ENCODE measurements around the gene WNT7B.

DNA sequence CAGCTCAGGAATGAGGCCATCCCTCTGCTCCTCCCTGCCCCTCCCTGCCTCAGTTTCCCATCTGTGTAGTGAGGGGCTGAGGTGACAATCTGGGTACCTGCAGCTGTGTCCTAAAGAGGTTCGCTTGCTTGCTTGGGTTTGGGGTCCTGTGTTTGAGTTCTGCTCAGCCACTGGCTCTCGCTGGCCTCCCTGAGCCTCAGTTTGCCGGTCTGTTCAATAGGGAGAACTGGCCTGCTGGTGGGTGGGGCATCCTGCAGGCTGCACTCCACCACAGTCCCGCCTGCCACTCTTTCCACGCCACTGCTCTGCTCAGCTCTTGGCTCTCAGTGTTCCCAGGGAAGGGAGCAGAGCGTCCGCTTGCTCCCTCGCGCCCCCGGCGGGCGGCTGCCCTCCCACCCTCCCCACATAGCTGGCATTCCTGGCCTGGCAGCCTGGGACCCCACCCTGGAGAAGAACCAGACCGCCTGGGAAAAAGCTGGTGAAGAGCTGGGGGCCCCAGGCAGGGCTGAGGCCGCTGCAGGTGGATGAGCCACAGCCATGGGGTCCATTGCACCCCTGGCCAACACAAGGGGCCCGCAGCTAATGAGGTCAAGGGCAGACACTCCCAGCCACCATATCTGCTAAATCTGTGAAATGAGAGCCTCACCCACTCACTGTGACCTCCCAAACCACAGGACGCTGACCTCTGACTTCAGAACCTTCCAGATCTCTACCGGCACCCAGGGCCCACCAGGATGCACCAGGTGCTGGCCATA is 15.1 kb downstream of the WNT7B start:
- TF ChIP-seq ZNF274 (IDR thresholded peaks at IDR 0.05; ENCODE audit: low read depth, low read length), result no peak
- TF ChIP-seq YY1 (IDR thresholded peaks at IDR 0.05; ENCODE audit: insufficient read depth, insufficient read length), result no peak

Measured in NT2/D1 (cell line).